Gastroesophageal sphincter (tissue), 3 donors: ENCODE results near the gene CYB561.

Experiments
- POLR2AphosphoS5 ChIP-seq: sonication (generic); formaldehyde crosslinking; IDR thresholded peaks from one replicate; pipeline ENCODE4 v1.6.1; 2017; ENCODE audit warnings: antibody characterized with exemption
- TF ChIP-seq, protein P1 (sequence below), 4 experiments: fragments of 200-600 bp in 2 of 4; fragments of 450-650 bp in 2 of 4; sonication (generic) in 1 of 4; IDR thresholded peaks; one replicate each; pipeline ENCODE4 v1.5.1; 2017 to 2019; ENCODE audit warnings: antibody characterized with exemption in 4 of 4, mild to moderate bottlenecking in 2 of 4, moderate library complexity in 2 of 4

DNA sequence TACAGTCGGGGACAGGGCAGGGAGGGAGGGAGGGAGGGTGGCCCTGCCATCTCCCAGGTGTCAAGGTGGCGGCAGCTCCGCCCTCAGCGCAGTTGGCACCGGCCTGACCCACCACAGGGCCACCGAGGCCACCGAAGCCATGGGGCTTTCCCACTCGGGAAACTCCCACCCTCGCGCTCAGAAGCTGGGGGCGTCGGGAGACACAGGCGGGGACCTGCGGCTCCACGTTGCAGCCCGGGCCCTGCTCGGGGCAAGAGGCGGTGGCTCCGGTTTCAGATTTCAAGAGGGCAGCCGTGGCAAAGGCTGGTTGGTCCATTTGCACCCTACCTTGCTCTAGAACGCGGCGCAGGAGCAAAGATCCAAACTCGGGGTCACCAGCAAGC lies 544 bp downstream of the CYB561 start:
- no peak for TF ChIP-seq POLR2AphosphoS5
- TF ChIP-seq, protein P1, sequence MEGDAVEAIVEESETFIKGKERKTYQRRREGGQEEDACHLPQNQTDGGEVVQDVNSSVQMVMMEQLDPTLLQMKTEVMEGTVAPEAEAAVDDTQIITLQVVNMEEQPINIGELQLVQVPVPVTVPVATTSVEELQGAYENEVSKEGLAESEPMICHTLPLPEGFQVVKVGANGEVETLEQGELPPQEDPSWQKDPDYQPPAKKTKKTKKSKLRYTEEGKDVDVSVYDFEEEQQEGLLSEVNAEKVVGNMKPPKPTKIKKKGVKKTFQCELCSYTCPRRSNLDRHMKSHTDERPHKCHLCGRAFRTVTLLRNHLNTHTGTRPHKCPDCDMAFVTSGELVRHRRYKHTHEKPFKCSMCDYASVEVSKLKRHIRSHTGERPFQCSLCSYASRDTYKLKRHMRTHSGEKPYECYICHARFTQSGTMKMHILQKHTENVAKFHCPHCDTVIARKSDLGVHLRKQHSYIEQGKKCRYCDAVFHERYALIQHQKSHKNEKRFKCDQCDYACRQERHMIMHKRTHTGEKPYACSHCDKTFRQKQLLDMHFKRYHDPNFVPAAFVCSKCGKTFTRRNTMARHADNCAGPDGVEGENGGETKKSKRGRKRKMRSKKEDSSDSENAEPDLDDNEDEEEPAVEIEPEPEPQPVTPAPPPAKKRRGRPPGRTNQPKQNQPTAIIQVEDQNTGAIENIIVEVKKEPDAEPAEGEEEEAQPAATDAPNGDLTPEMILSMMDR (IDR thresholded peaks at IDR 0.05) = no peak
